ENCODE data around the gene AKAP13.

AKAP13 gene

DNA sequence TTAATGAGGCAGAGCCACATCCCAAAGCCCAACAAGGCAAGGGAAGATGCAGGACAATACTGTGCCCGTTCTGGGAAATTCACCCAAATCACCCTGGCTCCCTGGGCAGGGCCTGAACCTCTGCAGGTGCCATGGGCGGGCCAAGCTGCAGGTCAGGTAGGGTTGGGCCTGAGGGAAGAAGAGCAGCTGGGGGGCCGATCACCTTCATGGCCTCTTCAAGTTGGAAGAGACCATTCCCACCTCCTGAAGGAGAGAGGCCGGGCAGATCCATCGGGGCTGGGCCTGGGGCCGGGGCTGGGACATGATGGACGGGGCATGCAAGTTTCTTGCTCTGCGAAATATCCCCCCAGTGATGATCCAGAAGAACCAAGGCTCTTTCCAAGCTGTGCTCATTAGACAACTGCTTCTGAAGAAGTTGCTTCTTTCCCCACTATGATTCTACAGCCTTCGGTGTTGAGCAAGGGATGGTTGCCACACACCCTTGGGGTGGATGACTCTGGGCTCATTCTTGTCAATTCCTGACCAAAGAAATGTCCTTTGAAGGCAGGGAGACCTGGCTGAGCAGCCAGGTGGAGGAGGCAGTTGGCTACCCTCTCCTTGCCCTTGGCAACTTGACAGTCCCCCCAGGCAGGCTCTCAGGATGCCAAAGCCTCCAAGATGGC lies 376.1 kb downstream of the AKAP13 start:
- DNase-seq (ENCODE audit: low spot score) = no peak

DNA sequence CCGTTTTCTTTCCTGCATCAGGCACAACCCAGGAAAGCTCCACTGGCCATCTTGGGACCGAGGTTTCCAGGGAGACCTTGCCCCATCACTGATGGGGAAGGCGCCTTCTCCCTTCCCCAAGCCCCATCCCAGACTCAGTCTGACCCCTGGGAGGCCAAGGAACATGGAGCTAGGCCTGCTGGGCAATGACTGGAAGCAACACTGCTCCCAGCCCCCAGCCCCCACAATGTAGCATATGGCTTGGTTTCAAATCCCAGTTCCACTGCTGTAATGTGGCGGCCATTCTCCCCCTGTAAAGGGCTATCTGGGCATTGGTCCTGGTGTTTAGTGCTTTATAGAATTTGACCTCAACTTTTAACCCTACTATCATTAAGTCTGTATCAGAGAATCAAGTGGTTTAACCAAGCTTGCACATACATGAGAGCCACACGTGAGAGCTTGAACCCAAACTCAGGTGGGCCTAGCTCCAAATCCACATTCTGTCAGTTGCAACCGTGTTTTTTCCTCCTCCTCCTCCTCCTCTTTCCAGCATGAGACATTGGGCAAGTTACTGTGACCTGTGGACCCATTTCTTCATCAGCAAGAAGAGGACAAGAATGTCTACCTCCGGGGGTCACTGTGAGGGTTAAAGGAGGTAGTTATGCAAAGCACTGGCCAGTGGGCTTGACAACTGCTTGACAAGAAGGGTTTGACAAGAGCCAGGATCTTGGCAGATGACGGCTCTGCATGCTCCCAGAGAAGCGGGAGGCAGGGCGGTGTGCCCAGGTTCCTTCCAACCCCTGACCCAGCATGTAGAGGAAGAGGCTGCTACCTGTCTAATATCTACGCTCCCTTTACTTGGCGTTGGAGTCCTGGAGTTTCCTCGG lies 376.9 kb downstream of the AKAP13 start:
- DNase-seq (ENCODE audit: low spot score) = no peak

DNA sequence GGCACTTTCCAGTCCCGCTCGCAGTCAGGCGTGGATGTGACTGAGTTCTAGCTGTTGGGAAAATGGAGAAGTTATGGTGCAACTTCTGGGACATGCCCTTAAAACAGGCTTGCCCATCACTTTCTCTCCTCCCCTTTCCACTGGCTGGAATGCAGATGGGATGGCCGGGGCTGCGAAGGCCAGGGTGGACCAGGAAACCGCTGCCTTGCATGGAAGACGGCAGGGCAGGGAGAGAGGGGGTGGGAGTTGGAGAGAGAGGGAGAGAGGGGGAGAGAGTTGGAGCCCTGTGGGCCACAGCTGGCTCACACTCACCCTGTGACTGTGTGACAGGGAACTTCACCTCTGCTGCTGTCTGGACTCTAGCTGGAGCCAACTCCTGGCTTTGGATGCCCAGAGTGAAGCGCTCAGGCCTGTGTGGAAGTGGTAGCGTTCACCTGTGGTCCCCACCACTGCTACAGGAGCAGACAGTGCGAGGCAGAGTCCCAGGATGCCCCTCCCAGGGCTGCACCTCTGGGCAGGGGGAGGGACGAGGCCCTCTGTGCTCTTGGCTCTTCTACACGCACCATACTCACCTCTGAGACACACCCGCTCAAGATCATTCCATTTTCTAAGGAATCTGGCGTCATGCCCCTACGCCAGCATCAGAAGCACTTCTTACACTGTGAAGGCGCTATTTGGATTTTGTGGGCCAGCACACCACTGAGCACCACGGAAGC lies 377.7 kb downstream of the AKAP13 start:
- DNase-seq (ENCODE audit: low spot score) = no peak

- DNase-seq (ENCODE audit: low spot score) = no peak
Measured at GRCh38 chr15:85758655-85758978, 378.2 kb downstream of the AKAP13 start.

GRCh38 chr15:85759376-85759775 lies 379.0 kb downstream of the AKAP13 start:
- DNase-seq (ENCODE audit: low spot score) = no peak

- no peak for DNase-seq (ENCODE audit: low spot score)
Measured at GRCh38 chr15:85760049-85760448, 379.6 kb downstream of the AKAP13 start.

- DNase-seq (ENCODE audit: low spot score) = no peak
Measured at GRCh38 chr15:85760531-85761371, 380.3 kb downstream of the AKAP13 start.

DNA sequence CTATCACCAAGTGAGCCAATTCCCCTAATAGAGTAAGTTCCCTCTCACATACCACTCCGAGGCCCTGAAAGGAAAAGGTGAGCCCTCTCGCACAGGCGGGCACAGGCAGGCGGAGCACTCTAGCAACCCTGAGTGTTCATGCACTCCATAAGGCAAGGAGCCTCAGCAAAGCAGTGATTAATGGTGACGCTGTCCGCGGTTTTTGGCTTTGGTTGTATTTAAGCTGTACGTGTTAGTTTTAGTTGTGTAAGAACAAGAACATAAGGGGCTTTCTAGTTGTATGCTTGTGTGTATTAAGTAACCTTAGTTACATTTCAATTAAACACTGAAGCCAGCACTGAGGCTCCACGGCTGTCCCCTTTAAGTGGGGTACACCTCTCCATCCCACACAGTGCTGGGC lies 381.2 kb downstream of the AKAP13 start:
- DNase-seq (ENCODE audit: low spot score) = no peak

GRCh38 chr15:85762039-85762755 lies 381.8 kb downstream of the AKAP13 start:
- DNase-seq (ENCODE audit: low spot score) = no peak

GRCh38 chr15:85762756-85763127 lies 382.3 kb downstream of the AKAP13 start:
- DNase-seq (ENCODE audit: low spot score) = no peak

GRCh38 chr15:85763157-85763556 lies 382.8 kb downstream of the AKAP13 start:
- no peak for DNase-seq (ENCODE audit: low spot score)

DNA sequence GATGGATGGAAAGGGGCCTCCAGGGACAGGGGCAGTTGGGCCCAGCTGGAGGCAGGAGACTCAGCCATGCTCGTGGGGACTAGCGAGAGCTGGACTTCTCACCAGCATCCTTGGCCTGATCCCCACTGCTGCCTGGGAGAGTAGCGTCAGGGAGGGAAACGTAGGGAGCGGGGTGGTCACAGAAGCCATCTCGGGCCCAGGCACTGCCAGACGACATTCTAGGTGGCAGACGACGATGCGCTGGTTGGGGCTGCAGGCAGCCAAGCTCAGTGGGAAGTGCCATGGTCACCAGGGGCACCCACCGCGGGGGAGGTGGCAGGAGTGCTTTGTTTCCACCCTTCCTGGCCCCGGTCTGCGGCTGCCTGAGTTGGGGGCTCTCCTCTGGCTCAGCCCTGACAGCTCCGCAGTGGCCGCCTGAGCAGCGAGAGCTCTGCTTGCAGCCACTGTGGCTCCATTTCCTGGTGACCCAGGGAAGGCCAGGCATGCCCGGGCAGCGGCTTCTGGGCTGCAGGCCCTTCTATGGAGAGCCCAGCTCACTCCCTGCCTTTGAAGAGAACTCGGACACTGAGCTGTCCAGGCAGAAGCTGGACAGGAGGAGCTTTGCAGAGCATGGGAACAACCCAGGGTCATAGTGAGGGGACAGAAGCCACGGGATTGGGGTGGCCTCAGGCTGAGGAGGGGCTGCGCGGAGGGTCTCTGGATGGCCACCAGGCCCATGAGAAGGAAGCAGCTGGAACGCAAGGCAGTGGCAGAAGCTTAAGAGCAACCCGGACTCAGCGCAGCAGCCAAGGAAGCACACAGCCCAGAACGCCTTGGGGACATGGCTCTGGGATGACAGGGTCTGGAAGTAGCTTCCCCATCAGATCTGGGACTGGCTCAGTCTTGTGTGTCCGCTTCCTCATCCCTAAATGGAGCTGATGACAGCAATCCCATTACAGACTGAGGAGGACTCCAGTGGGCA lies 383.6 kb downstream of the AKAP13 start:
- DNase-seq (ENCODE audit: low spot score) = no peak

DNA sequence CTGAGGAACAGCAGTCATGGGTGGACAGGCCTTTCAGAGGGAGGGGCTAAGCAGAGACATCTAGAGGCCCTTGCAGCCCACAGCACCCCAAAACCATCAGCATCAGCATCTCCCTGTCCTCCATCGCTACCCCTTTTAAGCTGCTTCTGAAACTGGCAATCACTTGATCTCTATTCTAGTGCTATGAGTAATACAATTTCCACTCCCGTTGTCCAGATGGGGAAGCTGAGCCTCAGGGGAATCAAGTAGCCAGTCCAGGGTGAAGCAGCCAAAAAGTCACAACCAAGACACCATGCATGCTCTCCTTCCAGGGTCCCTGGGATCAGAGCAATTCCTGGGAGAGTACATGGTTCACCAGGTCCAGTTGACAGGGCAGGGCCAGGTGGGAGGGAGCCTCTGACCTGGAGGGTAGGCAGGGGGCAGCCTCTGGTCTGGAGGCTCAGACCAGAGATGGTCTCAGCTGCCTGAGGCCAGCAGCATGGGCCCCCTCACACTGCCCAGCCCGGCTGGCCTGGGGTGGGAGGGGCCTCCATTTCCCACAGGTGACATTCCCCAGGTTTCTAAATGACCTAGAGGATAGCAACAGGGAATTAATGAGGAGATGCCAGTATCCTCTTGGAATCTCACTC lies 384.4 kb downstream of the AKAP13 start:
- DNase-seq (ENCODE audit: low spot score) = no peak

- DNase-seq (ENCODE audit: low spot score) = no peak
Measured at GRCh38 chr15:85766001-85766831, 385.8 kb downstream of the AKAP13 start.

GRCh38 chr15:85767785-85768529 lies 387.6 kb downstream of the AKAP13 start:
- no peak for DNase-seq (ENCODE audit: low spot score)

DNA sequence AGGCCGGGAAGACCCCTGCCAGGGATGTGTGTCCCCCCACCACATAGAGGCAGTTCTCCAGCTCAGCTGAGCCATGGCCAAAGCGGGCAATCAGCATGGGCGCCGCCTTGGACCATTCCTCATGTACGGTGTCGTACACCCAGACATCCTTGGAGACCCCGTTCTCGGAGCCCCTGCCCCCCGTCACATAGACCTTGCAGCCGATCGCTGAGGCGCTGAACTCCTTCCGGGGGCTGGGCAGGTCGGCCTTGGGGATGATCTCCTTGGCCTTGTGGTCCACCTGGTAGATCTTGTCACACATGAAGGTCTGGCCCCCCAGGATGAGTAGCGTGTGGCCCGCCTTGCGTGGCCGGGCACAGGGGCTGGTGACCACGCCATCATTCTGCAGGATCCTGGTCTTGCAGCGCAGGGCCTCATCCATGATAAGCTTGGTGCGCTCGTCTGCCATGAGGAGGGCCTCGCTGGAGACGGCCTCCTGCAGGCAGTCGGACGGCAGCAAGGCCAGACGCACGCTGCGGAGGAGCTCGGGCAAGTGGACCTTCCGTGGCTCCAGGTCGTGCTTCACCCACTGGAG lies 388.3 kb downstream of the AKAP13 start:
- DNase-seq (ENCODE audit: low spot score) = no peak

DNA sequence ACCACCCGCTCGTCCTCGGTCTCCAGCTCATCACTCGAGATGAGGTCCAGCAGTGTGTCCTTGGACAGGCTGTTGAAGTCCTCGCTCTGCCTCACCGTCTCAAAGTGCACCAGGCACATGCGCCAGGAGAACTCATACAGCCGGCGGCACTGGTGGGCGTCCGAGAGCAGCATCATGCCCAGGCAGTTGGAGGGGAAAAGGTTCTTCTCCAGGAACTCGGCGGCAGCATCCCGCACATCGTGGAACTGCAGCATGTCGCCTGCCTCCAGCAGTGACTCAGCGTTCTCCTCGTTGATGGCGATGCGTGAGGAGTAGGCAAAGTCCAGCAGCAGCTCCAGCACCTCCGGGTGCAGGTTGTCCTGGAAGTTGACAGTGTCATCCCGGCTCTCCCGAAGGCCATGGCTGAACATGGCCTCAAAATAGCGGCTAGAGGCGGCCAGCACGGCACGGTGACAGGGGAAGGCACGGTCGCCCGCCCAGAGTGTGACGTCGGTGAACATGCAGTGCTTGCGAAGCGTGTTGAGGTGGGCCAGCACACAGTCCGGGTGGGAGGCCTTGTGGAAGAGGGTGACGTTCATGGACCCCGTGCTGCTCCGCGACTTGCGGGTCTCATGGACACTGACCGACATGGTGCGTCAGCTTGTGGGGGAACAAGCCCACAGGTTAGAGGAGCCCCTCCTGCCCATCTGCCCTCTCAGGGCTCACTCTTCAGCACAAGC lies 388.9 kb downstream of the AKAP13 start:
- DNase-seq (ENCODE audit: low spot score) = no peak
